ENCODE measurements around the gene ZNF831.

Gene ZNF831

GRCh38 chr20:59139998-59140397 is 23.6 kb upstream of the ZNF831 start:
- no peak overlapping the region for H3K4me3 ChIP-seq (ENCODE audit: low read length)
- DNase-seq (ENCODE audit: low read depth) = no peak
- no peak for TF ChIP-seq CTCF (conservative IDR thresholded peaks at IDR 0.05; ENCODE audit: low read depth, low read length)

GRCh38 chr20:59141818-59142581 is 21.6 kb upstream of the ZNF831 start:
- no peak for TF ChIP-seq CTCF (conservative IDR thresholded peaks at IDR 0.05; ENCODE audit: low read depth, low read length)
- DNase-seq (ENCODE audit: low read depth) = no peak
- no peak overlapping the region for H3K4me3 ChIP-seq (ENCODE audit: low read length)

- no peak for TF ChIP-seq CTCF (conservative IDR thresholded peaks at IDR 0.05; ENCODE audit: low read depth, low read length)
- DNase-seq (ENCODE audit: low read depth) = no peak
These were observed 20.3 kb upstream of the ZNF831 start for GRCh38 chr20:59143326-59143725.

GRCh38 chr20:59144179-59144830 is 19.3 kb upstream of the ZNF831 start:
- no peak for DNase-seq (ENCODE audit: low read depth)
- H3K4me3 ChIP-seq (ENCODE audit: low read length) = no peak overlapping the region
- TF ChIP-seq CTCF (conservative IDR thresholded peaks at IDR 0.05; ENCODE audit: low read depth, low read length) = no peak

More at GRCh38 chr20:59143326-59143725, 20.3 kb upstream of the ZNF831 start:
- H3K4me3 ChIP-seq (ENCODE audit: low read length) = no peak overlapping the region

- TF ChIP-seq CTCF (conservative IDR thresholded peaks at IDR 0.05; ENCODE audit: low read depth, low read length) = no peak
- DNase-seq (ENCODE audit: low read depth) = no peak
- no peak overlapping the region for H3K4me3 ChIP-seq (ENCODE audit: low read length)
These were observed 18.8 kb upstream of the ZNF831 start for GRCh38 chr20:59144831-59145196.

GRCh38 chr20:59145247-59145923 is 18.2 kb upstream of the ZNF831 start:
- no peak for DNase-seq (ENCODE audit: low read depth)
- TF ChIP-seq CTCF (conservative IDR thresholded peaks at IDR 0.05; ENCODE audit: low read depth, low read length) = no peak
- no peak overlapping the region for H3K4me3 ChIP-seq (ENCODE audit: low read length)

All from retinal pigment epithelial cell (primary cell).